ENCODE results near the gene BOLA3.
"Not testable (repeated sequence)": the region's sequence is repeated elsewhere in the genome, so short reads cannot be mapped to it uniquely, and the experiment has no call there.

BOLA3 gene

DNA sequence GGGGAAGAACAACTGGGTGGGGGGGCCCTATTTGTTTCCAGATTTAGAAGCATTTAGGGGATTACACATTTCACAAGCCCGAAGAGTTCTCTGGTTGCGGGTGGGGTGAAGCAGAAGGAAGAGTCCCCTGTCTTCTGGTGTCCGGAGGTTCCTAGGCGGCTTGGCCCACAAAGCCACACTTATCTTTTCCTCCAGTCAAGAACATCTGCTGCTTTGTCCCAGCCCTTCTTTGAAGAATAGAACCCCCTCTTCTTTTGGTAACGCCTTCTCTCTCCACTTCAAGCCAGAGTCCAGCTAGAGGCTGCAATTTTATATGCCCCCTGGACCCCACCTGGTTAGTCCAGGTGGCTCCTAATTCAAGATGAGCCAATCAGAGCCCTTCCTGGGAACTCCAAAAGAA lies 15.8 kb downstream of the BOLA3 start:
- FAIRE-seq = no peak

GRCh38 chr2:74130211-74130995 lies 17.3 kb downstream of the BOLA3 start:
- FAIRE-seq (no peak), DNase-seq (ENCODE audit: insufficient read length, low spot score) (no peak)
- TF ChIP-seq, protein P1, sequence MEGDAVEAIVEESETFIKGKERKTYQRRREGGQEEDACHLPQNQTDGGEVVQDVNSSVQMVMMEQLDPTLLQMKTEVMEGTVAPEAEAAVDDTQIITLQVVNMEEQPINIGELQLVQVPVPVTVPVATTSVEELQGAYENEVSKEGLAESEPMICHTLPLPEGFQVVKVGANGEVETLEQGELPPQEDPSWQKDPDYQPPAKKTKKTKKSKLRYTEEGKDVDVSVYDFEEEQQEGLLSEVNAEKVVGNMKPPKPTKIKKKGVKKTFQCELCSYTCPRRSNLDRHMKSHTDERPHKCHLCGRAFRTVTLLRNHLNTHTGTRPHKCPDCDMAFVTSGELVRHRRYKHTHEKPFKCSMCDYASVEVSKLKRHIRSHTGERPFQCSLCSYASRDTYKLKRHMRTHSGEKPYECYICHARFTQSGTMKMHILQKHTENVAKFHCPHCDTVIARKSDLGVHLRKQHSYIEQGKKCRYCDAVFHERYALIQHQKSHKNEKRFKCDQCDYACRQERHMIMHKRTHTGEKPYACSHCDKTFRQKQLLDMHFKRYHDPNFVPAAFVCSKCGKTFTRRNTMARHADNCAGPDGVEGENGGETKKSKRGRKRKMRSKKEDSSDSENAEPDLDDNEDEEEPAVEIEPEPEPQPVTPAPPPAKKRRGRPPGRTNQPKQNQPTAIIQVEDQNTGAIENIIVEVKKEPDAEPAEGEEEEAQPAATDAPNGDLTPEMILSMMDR (IDR thresholded peaks at IDR 0.05; ENCODE audit: insufficient read depth, missing control alignments) = no peak

More for the DNA sequence above, 15.8 kb downstream of the BOLA3 start:
- DNase-seq (ENCODE audit: insufficient read length, low spot score) = no peak
- TF ChIP-seq, protein P1 (IDR thresholded peaks at IDR 0.05; ENCODE audit: insufficient read depth, missing control alignments) = no peak

GRCh38 chr2:74128206-74128605 lies 19.5 kb downstream of the BOLA3 start:
- DNase-seq (ENCODE audit: insufficient read length, low spot score) (no peak), FAIRE-seq (no peak)
- TF ChIP-seq, protein P1 (IDR thresholded peaks at IDR 0.05; ENCODE audit: insufficient read depth, missing control alignments) = no peak

GRCh38 chr2:74123955-74124354 lies 23.8 kb downstream of the BOLA3 start:
- not testable (repeated sequence) for DNase-seq (ENCODE audit: insufficient read length, low spot score); FAIRE-seq

DNA sequence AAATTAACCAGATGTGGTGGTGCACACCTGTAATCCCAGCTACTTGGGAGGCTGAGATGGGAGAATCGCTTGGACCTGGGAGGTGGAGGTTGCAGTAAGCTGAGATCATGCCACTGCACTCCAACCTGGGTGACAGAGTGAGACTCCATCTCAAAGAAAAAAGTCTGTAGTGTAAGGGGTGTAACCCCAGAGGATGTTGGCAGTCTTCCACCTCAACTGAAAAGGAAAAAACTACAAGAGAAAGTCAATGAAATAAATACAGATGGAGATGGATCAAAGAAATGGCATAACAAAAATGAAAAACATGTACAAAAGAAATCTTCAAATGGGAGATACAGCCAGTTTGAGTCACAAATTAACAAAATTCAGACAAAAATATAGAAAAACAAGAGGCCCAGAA lies 25.9 kb downstream of the BOLA3 start:
- not testable (repeated sequence) for DNase-seq (ENCODE audit: insufficient read length, low spot score); FAIRE-seq

DNA sequence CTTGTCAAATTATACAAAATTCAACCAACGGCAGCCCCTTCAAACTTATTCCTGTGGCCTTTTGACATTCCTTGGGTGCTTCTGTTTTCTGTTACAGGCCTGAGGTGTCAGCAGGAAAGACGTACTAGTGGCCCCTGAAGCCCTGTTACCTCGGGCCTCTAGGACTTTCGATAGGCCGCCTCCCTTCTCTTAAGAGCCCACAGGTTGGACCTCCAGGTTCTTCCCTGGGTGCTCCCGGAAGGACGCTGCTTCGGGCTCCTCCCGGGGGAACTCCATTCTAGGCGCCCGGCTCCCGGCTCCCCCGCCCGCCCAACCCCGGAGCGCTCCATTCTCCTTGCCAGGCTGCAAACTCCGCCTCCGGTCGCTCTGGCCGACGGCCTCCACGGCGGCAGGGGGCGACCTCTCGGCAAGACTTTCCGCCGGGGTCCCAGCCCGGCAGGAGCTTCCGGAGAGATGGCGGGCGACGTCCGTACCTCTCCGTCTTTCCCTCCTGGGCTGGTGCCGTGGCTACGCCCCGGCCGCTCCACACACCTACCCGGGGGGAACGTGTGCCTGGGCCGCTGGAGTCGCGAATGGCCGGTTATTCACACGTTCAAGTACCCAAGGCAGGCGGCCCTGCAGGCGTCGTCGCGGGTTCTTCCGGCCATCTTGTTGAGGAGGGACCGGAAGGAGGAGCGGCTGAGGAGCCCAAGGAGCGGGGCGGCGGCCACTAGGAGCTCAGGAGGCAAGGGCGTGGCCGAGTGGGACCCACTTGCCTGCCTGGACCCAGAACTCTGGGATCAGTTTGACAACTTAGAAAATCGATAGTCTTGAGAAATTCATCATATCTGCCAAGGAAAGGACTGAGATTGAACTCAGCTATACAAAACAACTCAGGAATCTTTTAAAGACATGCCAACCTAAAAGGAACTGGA lies 27.5 kb downstream of the BOLA3 start:
- DNase-seq (ENCODE audit: insufficient read length, low spot score) (peak; percentile 84), FAIRE-seq (no peak)
- TF ChIP-seq, protein P1 (IDR thresholded peaks at IDR 0.05; ENCODE audit: insufficient read depth, missing control alignments) = peak; percentile 69

GRCh38 chr2:74119339-74119738 lies 28.4 kb downstream of the BOLA3 start:
- FAIRE-seq (no peak), DNase-seq (ENCODE audit: insufficient read length, low spot score) (no peak)
- TF ChIP-seq, protein P1 (IDR thresholded peaks at IDR 0.05; ENCODE audit: insufficient read depth, missing control alignments) = no peak

DNA sequence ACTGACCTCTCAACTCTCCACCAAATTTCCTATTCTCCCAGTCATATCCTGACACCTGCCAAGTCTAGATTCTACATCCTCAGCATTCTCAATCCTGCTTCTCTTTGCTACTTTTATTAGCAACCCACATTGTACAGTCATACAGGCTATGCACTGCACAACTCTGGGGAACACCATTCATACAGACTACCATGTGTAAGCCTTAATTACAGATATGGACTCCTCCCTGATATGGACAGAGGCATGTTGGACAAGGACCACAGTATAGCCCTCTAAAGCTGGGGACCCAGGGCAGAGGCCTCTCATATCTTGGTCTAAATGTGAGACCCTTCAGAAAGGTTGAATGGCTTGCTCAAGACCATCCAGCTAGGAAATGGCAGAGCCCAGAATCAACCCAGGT lies 36.3 kb downstream of the BOLA3 start:
- FAIRE-seq (no peak), DNase-seq (ENCODE audit: insufficient read length, low spot score) (no peak)
- TF ChIP-seq, protein P1 (IDR thresholded peaks at IDR 0.05; ENCODE audit: insufficient read depth, missing control alignments) = no peak

All from D721Med (cell line).